Panc1 (cell line): ENCODE measurements around the gene AKT3. TPM values are rescaled to one million over a fixed set of nuclear protein-coding genes. Genes with fewer than 3 reads are reported as not detected.

ENCODE experiments used
- ATAC-seq: fragments of 200-7000 bp; cut with Tn5 transposase; 2 replicates; pipeline ENCODE4 v1.9.1; 2020; ENCODE audit warnings: mild to moderate bottlenecking, moderate library complexity
- BruUV-seq: library from RNA; stranded (reverse); fragments of 400-500 nt; replicated peaks from 2 replicates; lab custom pipeline; 2021; lab: Mats Ljungman, UMichigan
- CTCF ChIA-PET: fragments of 300-600 bp; sonication (Branson Sonifier 250); formaldehyde crosslinking; loops from one replicate; lab custom pipeline; 2022; ENCODE audit warnings: antibody characterized with exemption; lab: Charles Lee
- POLR2A ChIA-PET: fragments of 300-600 bp; sonication (Branson Sonifier 250); formaldehyde crosslinking; loops from one replicate; lab custom pipeline; 2022; ENCODE audit warnings: antibody characterized with exemption; lab: Charles Lee
- DNase-seq: peaks from one replicate; pipeline ENCODE4 v3.0.0-alpha.2; 2010; ENCODE audit warnings: low read depth, low spot score
- H3K27ac ChIP-seq: 2 replicates; pipeline ENCODE4 v1.5.1; 2011; ENCODE audit warnings: mild to moderate bottlenecking, low read length, inconsistent platforms
- H3K27me3 ChIP-seq: fragments of 200-500 bp; sonication (Bioruptor generic); 2 replicates; pipeline ENCODE4 v1.6.0; 2014; ENCODE audit warnings: low read length, inconsistent platforms; ENCODE audit not compliant: control insufficient read depth, insufficient read depth
- H3K36me3 ChIP-seq: fragments of 200-500 bp; sonication (Bioruptor generic); 2 replicates; pipeline ENCODE4 v1.5.1; 2014; ENCODE audit warnings: inconsistent platforms, mild to moderate bottlenecking, low read length, moderate library complexity; ENCODE audit not compliant: control insufficient read depth, insufficient read depth
- H3K4me1 ChIP-seq: 2 replicates; pipeline ENCODE4 v1.5.1; 2011; ENCODE audit warnings: inconsistent platforms, mild to moderate bottlenecking, low read length, moderate library complexity; ENCODE audit not compliant: control insufficient read depth, insufficient read depth
- H3K4me3 ChIP-seq, 2 experiments: 2 replicates each; pipeline ENCODE4 v1.5.1; 2011 to 2012; ENCODE audit warnings: low read depth in 2 of 2, low read length in 2 of 2, mild to moderate bottlenecking in 2 of 2, inconsistent platforms in 1 of 2, moderate library complexity in 1 of 2
- H3K9me3 ChIP-seq: fragments of 200-500 bp; sonication (Bioruptor generic); 2 replicates; pipeline ENCODE4 v1.5.1; 2014; ENCODE audit warnings: low read depth, mild to moderate bottlenecking, inconsistent platforms, low read length, moderate library complexity; ENCODE audit not compliant: control insufficient read depth, insufficient read depth
- POLR2AphosphoS5 ChIP-seq: IDR thresholded peaks from 2 replicates; pipeline ENCODE4 v1.6.1; 2012; ENCODE audit warnings: mild to moderate bottlenecking, low read depth, low read length, moderate library complexity
- REST ChIP-seq, 2 experiments: IDR thresholded peaks; 2 replicates each; pipeline ENCODE4 v1.6.1; 2011 to 2012; ENCODE audit warnings: low read depth in 2 of 2, control low read depth in 1 of 2, low read length in 1 of 2, mild to moderate bottlenecking in 1 of 2, moderate library complexity in 1 of 2; ENCODE audit not compliant: insufficient read depth in 1 of 2
- SIN3A ChIP-seq: IDR thresholded peaks from 2 replicates; pipeline ENCODE4 v1.6.1; 2012; ENCODE audit warnings: low read depth, mild to moderate bottlenecking, low read length, moderate library complexity, borderline replicate concordance; ENCODE audit not compliant: insufficient read depth
- TCF7L2 ChIP-seq: IDR thresholded peaks from 2 replicates; pipeline ENCODE4 v1.6.1; 2011; ENCODE audit warnings: mild to moderate bottlenecking, low read depth, low read length, inconsistent platforms
- in situ Hi-C: cut with HindIII; loops from 2 replicates; pipeline ENCODE4 v1.10.0; 2016; ENCODE audit warnings: low sequenced_read_pairs, low pct_unique_long_range_greater_than_20kb
- intact Hi-C: fragments of 100-400 bp; cut with micrococcal nuclease; formaldehyde crosslinking; loops from one replicate; pipeline ENCODE4 v1.10.0; 2022; ENCODE audit not compliant: unreplicated experiment
- total RNA-seq: library from RNA; stranded (reverse); gene quantifications from one replicate; pipeline ENCODE4 v1.2.1, GENCODE V29; 2021; ENCODE audit not compliant: unreplicated experiment
- TF ChIP-seq, protein P1 (sequence below): fragments of 450-650 bp; IDR thresholded peaks from 2 replicates; pipeline ENCODE4 v1.5.1; 2017; ENCODE audit warnings: mild to moderate bottlenecking

AKT3 gene
- total RNA-seq, 1 experiment from 2014 or later, result 11.0 TPM

DNA sequence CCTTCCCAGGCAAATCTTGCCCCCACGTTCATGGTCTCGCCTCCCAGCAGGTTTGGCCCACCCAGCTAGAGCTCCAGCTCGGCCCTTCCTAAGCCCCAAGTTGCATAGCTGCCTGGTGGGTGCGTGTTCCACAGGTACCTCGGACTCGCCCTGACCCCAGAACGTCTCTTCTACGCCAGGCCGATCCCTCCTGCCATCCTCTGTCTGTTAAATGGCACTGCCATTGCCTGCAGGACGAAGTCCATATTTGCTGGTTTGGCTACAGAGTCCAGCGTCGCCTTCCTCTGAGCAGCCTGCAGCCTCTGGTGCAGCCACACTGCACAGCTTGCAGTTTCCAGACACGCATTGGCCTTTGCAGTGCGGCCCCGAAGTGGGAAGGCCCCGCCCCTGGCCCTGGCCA lies 366.1 kb downstream of the AKT3 start:
- no peak for DNase-seq
- H3K27ac ChIP-seq, result no peak overlapping the region
- no peaks in the 10 kb centered on the region; the same call in 1 of the 2 replicates for H3K36me3 ChIP-seq
- TF ChIP-seq TCF7L2 (no peak), SIN3A (no peak), REST (IDR thresholded peaks at IDR 0.05; ENCODE audit: insufficient read depth in 1 of 2, low read depth in 2 of 2, low read length in 1 of 2) (no peak), POLR2AphosphoS5 (no peak)
- TF ChIP-seq, protein P1, sequence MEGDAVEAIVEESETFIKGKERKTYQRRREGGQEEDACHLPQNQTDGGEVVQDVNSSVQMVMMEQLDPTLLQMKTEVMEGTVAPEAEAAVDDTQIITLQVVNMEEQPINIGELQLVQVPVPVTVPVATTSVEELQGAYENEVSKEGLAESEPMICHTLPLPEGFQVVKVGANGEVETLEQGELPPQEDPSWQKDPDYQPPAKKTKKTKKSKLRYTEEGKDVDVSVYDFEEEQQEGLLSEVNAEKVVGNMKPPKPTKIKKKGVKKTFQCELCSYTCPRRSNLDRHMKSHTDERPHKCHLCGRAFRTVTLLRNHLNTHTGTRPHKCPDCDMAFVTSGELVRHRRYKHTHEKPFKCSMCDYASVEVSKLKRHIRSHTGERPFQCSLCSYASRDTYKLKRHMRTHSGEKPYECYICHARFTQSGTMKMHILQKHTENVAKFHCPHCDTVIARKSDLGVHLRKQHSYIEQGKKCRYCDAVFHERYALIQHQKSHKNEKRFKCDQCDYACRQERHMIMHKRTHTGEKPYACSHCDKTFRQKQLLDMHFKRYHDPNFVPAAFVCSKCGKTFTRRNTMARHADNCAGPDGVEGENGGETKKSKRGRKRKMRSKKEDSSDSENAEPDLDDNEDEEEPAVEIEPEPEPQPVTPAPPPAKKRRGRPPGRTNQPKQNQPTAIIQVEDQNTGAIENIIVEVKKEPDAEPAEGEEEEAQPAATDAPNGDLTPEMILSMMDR, result no peak
- intact Hi-C loops (no loop called here), in situ Hi-C loops (no loop called here)
- no peaks in the 10 kb centered on the region for H3K4me1 ChIP-seq
- H3K4me3 ChIP-seq, result no peak overlapping the region
- ChIA-PET POLR2A (no interaction called here), CTCF (no interaction called here)
- H3K9me3 ChIP-seq, result no peaks in the 10 kb centered on the region
- BruUV-seq, result no TSS peak
- ATAC-seq, result no peak
- no peaks in the 10 kb centered on the region for H3K27me3 ChIP-seq

GRCh38 chr1:243483071-243483771 lies 366.8 kb downstream of the AKT3 start:
- ChIA-PET POLR2A (no interaction called here), CTCF (no interaction called here)
- Histone ChIP-seq H3K9me3 (no peaks in the 10 kb centered on the region), H3K27ac (no peak overlapping the region), H3K27me3 (no peaks in the 10 kb centered on the region), H3K4me3 (no peak overlapping the region), H3K36me3 (no peaks in the 10 kb centered on the region; the same call in 1 of the 2 replicates), H3K4me1 (no peaks in the 10 kb centered on the region)
- no peak for ATAC-seq
- intact Hi-C loops (no loop called here), in situ Hi-C loops (no loop called here)
- BruUV-seq, result no TSS peak
- DNase-seq, result no peak
- TF ChIP-seq, protein P1, result no peak
- TF ChIP-seq TCF7L2 (no peak), POLR2AphosphoS5 (no peak), REST (IDR thresholded peaks at IDR 0.05; ENCODE audit: insufficient read depth in 1 of 2, low read depth in 2 of 2, low read length in 1 of 2) (no peak), SIN3A (no peak)
